HEK293 (cell line): ENCODE measurements around the gene COIL.

ENCODE experiments used
- AEBP2 ChIP-seq: fragments of 450-650 bp; formaldehyde crosslinking; IDR thresholded peaks from 2 replicates; pipeline ENCODE4 v1.5.1; 2016; ENCODE audit warnings: missing biosample characterization, missing genetic modification characterization, borderline replicate concordance
- BCL11A ChIP-seq: fragments of 450-650 bp; formaldehyde crosslinking; IDR thresholded peaks from 2 replicates; pipeline ENCODE4 v1.5.1; 2016; ENCODE audit warnings: low read depth, missing biosample characterization, missing genetic modification characterization
- BCL6B ChIP-seq: fragments of 450-650 bp; formaldehyde crosslinking; IDR thresholded peaks from 2 replicates; pipeline ENCODE4 v1.5.1; 2017; ENCODE audit warnings: missing biosample characterization, missing genetic modification characterization
- GLIS1 ChIP-seq: fragments of 450-650 bp; formaldehyde crosslinking; IDR thresholded peaks from 2 replicates; pipeline ENCODE4 v1.5.1; 2016; ENCODE audit warnings: missing biosample characterization, missing genetic modification characterization
- GLIS2 ChIP-seq: fragments of 450-650 bp; formaldehyde crosslinking; IDR thresholded peaks from 2 replicates; pipeline ENCODE4 v1.5.1; 2016; ENCODE audit warnings: missing biosample characterization, missing genetic modification characterization
- HOXC10 ChIP-seq: sonication (generic); formaldehyde crosslinking; IDR thresholded peaks from 2 replicates; pipeline ENCODE4 v1.8.1; 2023; ENCODE audit warnings: mild to moderate bottlenecking, missing genetic modification reagents
- KLF17 ChIP-seq: fragments of 450-650 bp; formaldehyde crosslinking; IDR thresholded peaks from 2 replicates; pipeline ENCODE4 v1.5.1; 2016; ENCODE audit warnings: missing biosample characterization, missing genetic modification characterization
- MEIS1 ChIP-seq: sonication (generic); formaldehyde crosslinking; IDR thresholded peaks from 2 replicates; pipeline ENCODE4 v1.8.1; 2022; ENCODE audit warnings: missing genetic modification reagents, mild to moderate bottlenecking, borderline replicate concordance
- PATZ1 ChIP-seq: fragments of 450-650 bp; formaldehyde crosslinking; IDR thresholded peaks from 2 replicates; pipeline ENCODE4 v1.5.1; 2016; ENCODE audit warnings: missing biosample characterization, missing genetic modification characterization
- REPIN1 ChIP-seq: fragments of 450-650 bp; formaldehyde crosslinking; IDR thresholded peaks from 2 replicates; pipeline ENCODE4 v1.5.1; 2017; ENCODE audit warnings: missing biosample characterization, missing genetic modification characterization, low read depth
- SCRT2 ChIP-seq: fragments of 450-650 bp; formaldehyde crosslinking; IDR thresholded peaks from 2 replicates; pipeline ENCODE4 v1.5.1; 2016; ENCODE audit warnings: missing biosample characterization, missing genetic modification characterization
- TCF7L2 ChIP-seq: IDR thresholded peaks from 2 replicates; pipeline ENCODE4 v1.6.1; 2011; ENCODE audit warnings: low read depth, mild to moderate bottlenecking, inconsistent platforms, low read length, moderate library complexity, borderline replicate concordance
- TSHZ1 ChIP-seq: fragments of 450-650 bp; formaldehyde crosslinking; IDR thresholded peaks from 2 replicates; pipeline ENCODE4 v1.5.1; 2016; ENCODE audit warnings: missing biosample characterization, missing genetic modification characterization, borderline replicate concordance
- YY2 ChIP-seq: fragments of 450-650 bp; formaldehyde crosslinking; IDR thresholded peaks from 2 replicates; pipeline ENCODE4 v1.5.1; 2016; ENCODE audit warnings: missing biosample characterization, missing genetic modification characterization
- ZNF112 ChIP-seq: fragments of 450-650 bp; formaldehyde crosslinking; IDR thresholded peaks from 2 replicates; pipeline ENCODE4 v1.5.0; 2017; ENCODE audit warnings: missing biosample characterization, missing genetic modification characterization
- ZNF169 ChIP-seq: fragments of 450-650 bp; formaldehyde crosslinking; IDR thresholded peaks from 2 replicates; pipeline ENCODE4 v1.5.1; 2016; ENCODE audit warnings: missing biosample characterization, missing genetic modification characterization
- ZNF221 ChIP-seq: fragments of 450-650 bp; formaldehyde crosslinking; IDR thresholded peaks from 2 replicates; pipeline ENCODE4 v1.5.1; 2017; ENCODE audit warnings: missing biosample characterization, missing genetic modification characterization, borderline replicate concordance
- ZNF223 ChIP-seq: fragments of 450-650 bp; formaldehyde crosslinking; IDR thresholded peaks from 2 replicates; pipeline ENCODE4 v1.5.1; 2016; ENCODE audit warnings: missing biosample characterization, missing genetic modification characterization
- ZNF24 ChIP-seq: fragments of 450-650 bp; formaldehyde crosslinking; IDR thresholded peaks from 2 replicates; pipeline ENCODE4 v1.5.1; 2016; ENCODE audit warnings: missing biosample characterization, missing genetic modification characterization
- ZNF366 ChIP-seq: fragments of 450-650 bp; formaldehyde crosslinking; conservative IDR thresholded peaks from 2 replicates; pipeline ENCODE4 v1.5.1; 2016; ENCODE audit warnings: missing biosample characterization, missing genetic modification characterization
- ZNF624 ChIP-seq: fragments of 450-650 bp; formaldehyde crosslinking; IDR thresholded peaks from 2 replicates; pipeline ENCODE4 v1.5.1; 2017; ENCODE audit warnings: missing biosample characterization, missing genetic modification characterization
- ZNF626 ChIP-seq: fragments of 450-650 bp; sonication (Bioruptor Pico); formaldehyde crosslinking; IDR thresholded peaks from 2 replicates; pipeline ENCODE4 v1.5.1; 2018; ENCODE audit warnings: missing biosample characterization, missing genetic modification characterization, inconsistent platforms
- ZNF639 ChIP-seq: fragments of 450-650 bp; formaldehyde crosslinking; IDR thresholded peaks from 2 replicates; pipeline ENCODE4 v1.5.1; 2016; ENCODE audit warnings: missing biosample characterization, missing genetic modification characterization
- ZNF670 ChIP-seq: fragments of 450-650 bp; formaldehyde crosslinking; IDR thresholded peaks from 2 replicates; pipeline ENCODE4 v1.5.1; 2016; ENCODE audit warnings: missing biosample characterization, missing genetic modification characterization, low read depth
- ZNF777 ChIP-seq: fragments of 450-650 bp; formaldehyde crosslinking; IDR thresholded peaks from 2 replicates; pipeline ENCODE4 v1.5.1; 2017; ENCODE audit warnings: missing biosample characterization, missing genetic modification characterization, borderline replicate concordance
- ZNF785 ChIP-seq: fragments of 450-650 bp; formaldehyde crosslinking; IDR thresholded peaks from 2 replicates; pipeline ENCODE4 v1.5.1; 2016; ENCODE audit warnings: missing biosample characterization, missing genetic modification characterization
- ZNF792 ChIP-seq: fragments of 450-650 bp; formaldehyde crosslinking; IDR thresholded peaks from 2 replicates; pipeline ENCODE4 v1.5.1; 2016; ENCODE audit warnings: missing biosample characterization, missing genetic modification characterization
- ZNF837 ChIP-seq: fragments of 450-650 bp; formaldehyde crosslinking; IDR thresholded peaks from 2 replicates; pipeline ENCODE4 v1.5.1; 2016; ENCODE audit warnings: missing biosample characterization, missing genetic modification characterization
- ZNF843 ChIP-seq: fragments of 450-650 bp; formaldehyde crosslinking; IDR thresholded peaks from 2 replicates; pipeline ENCODE4 v1.5.1; 2016; ENCODE audit warnings: missing biosample characterization, missing genetic modification characterization

The COIL gene

GRCh38 chr17:56960596-56961538 lies at the start of gene COIL (continued):
- TF ChIP-seq KLF17 (tag by site-specific recombination) = peak; percentile 70
- no peak for TF ChIP-seq ZNF837
- no peak for TF ChIP-seq AEBP2
- TF ChIP-seq ZNF221 (tag by site-specific recombination) = no peak
- no peak for TF ChIP-seq MEIS1
- no peak for TF ChIP-seq ZNF366 (tag by site-specific recombination)
- peak; percentile 97 for TF ChIP-seq PATZ1 (tag by site-specific recombination)
- TF ChIP-seq SCRT2 (tag by site-specific recombination) = no peak; the same call in 1 of the 2 replicates
- peak; percentile 18; the same call in 1 of the 2 replicates for TF ChIP-seq TSHZ1 (tag by site-specific recombination)
- peak; percentile 66; the same call in 1 of the 2 replicates for TF ChIP-seq ZNF777 (tag by site-specific recombination)
- TF ChIP-seq ZNF792 (tag by site-specific recombination) = no peak
- 0 out of 2 replicates have a peak, but pooled peaks have one; percentile 55 for TF ChIP-seq ZNF639 (tag by site-specific recombination)
- TF ChIP-seq ZNF670 (tag by site-specific recombination) = no peak
- no peak for TF ChIP-seq BCL11A (tag by site-specific recombination)
- peak; percentile 82 for TF ChIP-seq YY2
- TF ChIP-seq REPIN1 (tag by site-specific recombination) = no peak
- TF ChIP-seq ZNF112 (tag by site-specific recombination) = no peak
- no peak for TF ChIP-seq ZNF626 (tag by site-specific recombination)
- TF ChIP-seq TCF7L2 = no peak
- 0 out of 2 replicates have a peak, but pooled peaks have one; percentile 13 for TF ChIP-seq ZNF223
- TF ChIP-seq ZNF624 = no peak
- 0 out of 2 replicates have a peak, but pooled peaks have one; percentile 26 for TF ChIP-seq ZNF785 (tag by site-specific recombination)
- TF ChIP-seq ZNF843 (tag by site-specific recombination) = peak; percentile 67; the same call in 1 of the 2 replicates
- TF ChIP-seq GLIS2 (tag by site-specific recombination) = peak; percentile 92
- no peak for TF ChIP-seq BCL6B (tag by site-specific recombination)
- TF ChIP-seq ZNF24 (tag by site-specific recombination) = peak; percentile 61
- peak; percentile 93 for TF ChIP-seq GLIS1 (tag by site-specific recombination)
- no peak for TF ChIP-seq HOXC10
- no peak for TF ChIP-seq ZNF169 (tag by site-specific recombination)
